GM19193 (cell line): ENCODE results near the gene COX17.

Source experiments
- POLR2A ChIP-seq: IDR thresholded peaks from 4 replicates; pipeline ENCODE4 v1.6.1; 2011; ENCODE audit not compliant: insufficient read depth, insufficient read length; ENCODE audit errors: extremely low read depth

Gene COX17

GRCh38 chr3:119625451-119626153, 51.6 kb downstream of the COX17 start:
- no peak for TF ChIP-seq POLR2A

DNA sequence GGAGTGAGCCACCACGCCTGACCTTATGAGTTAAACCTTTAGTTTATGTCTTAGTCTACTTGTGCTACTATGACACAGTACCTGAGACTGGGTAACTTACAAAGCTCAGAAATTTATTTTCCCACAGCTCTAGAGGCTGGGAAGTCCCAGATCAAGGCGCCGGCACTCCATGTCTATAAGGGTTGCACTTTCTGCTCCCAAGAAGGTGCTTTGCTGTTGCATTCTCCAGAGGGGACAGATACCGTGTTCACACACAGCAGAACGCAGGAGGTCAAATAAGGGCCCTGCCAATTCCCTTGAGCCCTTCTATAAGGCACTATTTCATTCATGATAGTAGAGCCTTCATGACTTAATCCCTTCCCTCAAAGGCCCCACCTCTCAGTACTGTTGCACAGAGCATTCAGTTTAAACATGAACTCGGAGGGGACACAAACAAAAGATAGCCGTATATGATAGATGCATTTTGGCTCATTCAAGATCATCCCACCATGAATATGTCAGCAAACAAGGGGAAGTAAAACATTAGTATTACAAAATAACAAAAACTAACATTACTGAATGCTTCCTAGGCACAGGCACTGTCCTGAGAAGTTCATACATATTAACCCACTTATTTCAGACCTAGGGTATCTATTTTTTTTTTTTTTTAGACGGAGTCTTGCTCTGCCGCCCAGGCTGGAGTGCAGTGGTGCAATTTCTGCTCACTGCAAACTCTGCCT, 53.0 kb downstream of the COX17 start:
- TF ChIP-seq POLR2A: no peak

- no peak for TF ChIP-seq POLR2A
Observed at GRCh38 chr3:119620899-119621298, 56.3 kb downstream of the COX17 start.
